ENCODE data around the gene RREB1.

The RREB1 gene

GRCh38 chr6:7267071-7267465, 159.3 kb downstream of the RREB1 start:
- Histone ChIP-seq H3K36me3 (ENCODE audit: control insufficient read depth, insufficient read depth, low read length) (no peaks in the 10 kb centered on the region), H3K4me2 (ENCODE audit: low read length) (no peak overlapping the region), H3K4me3 (ENCODE audit: low read depth, low read length) (no peak overlapping the region), H3K27ac (no peak overlapping the region), H3K9ac (no peak overlapping the region), H3K27me3 (ENCODE audit: control insufficient read depth, insufficient read depth, low read length) (no peaks in the 10 kb centered on the region), H2AFZ (no peak overlapping the region), H3K79me2 (no peaks in the 10 kb centered on the region), H3K4me1 (peaks cover 14% of the 10 kb centered on the region), H3K9me3 (ENCODE audit: control insufficient read depth, low read length) (no peaks in the 10 kb centered on the region)
- no peak for TF ChIP-seq CTCF (IDR thresholded peaks at IDR 0.05)

GRCh38 chr6:7267466-7268091, 159.8 kb downstream of the RREB1 start:
- Histone ChIP-seq H3K4me1 (peaks cover 10% of the 10 kb centered on the region), H3K4me2 (ENCODE audit: low read length) (no peak overlapping the region), H3K9ac (no peak overlapping the region), H3K27ac (no peak overlapping the region), H3K9me3 (ENCODE audit: control insufficient read depth, low read length) (no peaks in the 10 kb centered on the region), H3K79me2 (no peaks in the 10 kb centered on the region), H3K27me3 (ENCODE audit: control insufficient read depth, insufficient read depth, low read length) (no peaks in the 10 kb centered on the region), H3K36me3 (ENCODE audit: control insufficient read depth, insufficient read depth, low read length) (no peaks in the 10 kb centered on the region), H2AFZ (no peak overlapping the region), H3K4me3 (ENCODE audit: low read depth, low read length) (no peak overlapping the region)
- no peak for TF ChIP-seq CTCF (IDR thresholded peaks at IDR 0.05)

- H3K27ac ChIP-seq, result no peak overlapping the region
- no peaks in the 10 kb centered on the region for H3K9me3 ChIP-seq (ENCODE audit: control insufficient read depth, low read length)
- peaks cover 10% of the 10 kb centered on the region for H3K4me1 ChIP-seq
- TF ChIP-seq CTCF (IDR thresholded peaks at IDR 0.05), result no peak
- no peaks in the 10 kb centered on the region for H3K36me3 ChIP-seq (ENCODE audit: control insufficient read depth, insufficient read depth, low read length)
- H3K4me3 ChIP-seq (ENCODE audit: low read depth, low read length), result no peak overlapping the region
- no peak overlapping the region for H3K4me2 ChIP-seq (ENCODE audit: low read length)
- no peaks in the 10 kb centered on the region for H3K79me2 ChIP-seq
- H3K27me3 ChIP-seq (ENCODE audit: control insufficient read depth, insufficient read depth, low read length), result no peaks in the 10 kb centered on the region
- no peak overlapping the region for H2AFZ ChIP-seq
- no peak overlapping the region for H3K9ac ChIP-seq
Observed at GRCh38 chr6:7268362-7268761, 160.6 kb downstream of the RREB1 start.

GRCh38 chr6:7268816-7269555, 161.2 kb downstream of the RREB1 start:
- H3K27me3 ChIP-seq (ENCODE audit: control insufficient read depth, insufficient read depth, low read length), result no peaks in the 10 kb centered on the region
- no peaks in the 10 kb centered on the region for H3K9me3 ChIP-seq (ENCODE audit: control insufficient read depth, low read length)
- no peak overlapping the region for H3K4me2 ChIP-seq (ENCODE audit: low read length)
- no peak overlapping the region for H3K4me3 ChIP-seq (ENCODE audit: low read depth, low read length)
- no peak for TF ChIP-seq CTCF (IDR thresholded peaks at IDR 0.05)
- H3K79me2 ChIP-seq, result no peaks in the 10 kb centered on the region
- peaks cover 10% of the 10 kb centered on the region for H3K4me1 ChIP-seq
- no peaks in the 10 kb centered on the region for H3K36me3 ChIP-seq (ENCODE audit: control insufficient read depth, insufficient read depth, low read length)
- H2AFZ ChIP-seq, result no peak overlapping the region
- no peak overlapping the region for H3K9ac ChIP-seq
- H3K27ac ChIP-seq, result no peak overlapping the region

- Histone ChIP-seq H3K4me2 (ENCODE audit: low read length) (no peak overlapping the region), H3K79me2 (no peaks in the 10 kb centered on the region), H3K27ac (no peak overlapping the region), H3K4me1 (peaks cover 10% of the 10 kb centered on the region), H3K9me3 (ENCODE audit: control insufficient read depth, low read length) (no peaks in the 10 kb centered on the region), H3K9ac (no peak overlapping the region), H2AFZ (no peak overlapping the region), H3K27me3 (ENCODE audit: control insufficient read depth, insufficient read depth, low read length) (no peaks in the 10 kb centered on the region), H3K4me3 (ENCODE audit: low read depth, low read length) (no peak overlapping the region), H3K36me3 (ENCODE audit: control insufficient read depth, insufficient read depth, low read length) (no peaks in the 10 kb centered on the region)
- TF ChIP-seq CTCF (IDR thresholded peaks at IDR 0.05), result no peak
Observed at GRCh38 chr6:7269816-7270215, 162.1 kb downstream of the RREB1 start.

Data from parathyroid adenoma (tissue), 2 donors.